Measurements from ENCODE around the gene FAM3B.

Gene FAM3B

DNA sequence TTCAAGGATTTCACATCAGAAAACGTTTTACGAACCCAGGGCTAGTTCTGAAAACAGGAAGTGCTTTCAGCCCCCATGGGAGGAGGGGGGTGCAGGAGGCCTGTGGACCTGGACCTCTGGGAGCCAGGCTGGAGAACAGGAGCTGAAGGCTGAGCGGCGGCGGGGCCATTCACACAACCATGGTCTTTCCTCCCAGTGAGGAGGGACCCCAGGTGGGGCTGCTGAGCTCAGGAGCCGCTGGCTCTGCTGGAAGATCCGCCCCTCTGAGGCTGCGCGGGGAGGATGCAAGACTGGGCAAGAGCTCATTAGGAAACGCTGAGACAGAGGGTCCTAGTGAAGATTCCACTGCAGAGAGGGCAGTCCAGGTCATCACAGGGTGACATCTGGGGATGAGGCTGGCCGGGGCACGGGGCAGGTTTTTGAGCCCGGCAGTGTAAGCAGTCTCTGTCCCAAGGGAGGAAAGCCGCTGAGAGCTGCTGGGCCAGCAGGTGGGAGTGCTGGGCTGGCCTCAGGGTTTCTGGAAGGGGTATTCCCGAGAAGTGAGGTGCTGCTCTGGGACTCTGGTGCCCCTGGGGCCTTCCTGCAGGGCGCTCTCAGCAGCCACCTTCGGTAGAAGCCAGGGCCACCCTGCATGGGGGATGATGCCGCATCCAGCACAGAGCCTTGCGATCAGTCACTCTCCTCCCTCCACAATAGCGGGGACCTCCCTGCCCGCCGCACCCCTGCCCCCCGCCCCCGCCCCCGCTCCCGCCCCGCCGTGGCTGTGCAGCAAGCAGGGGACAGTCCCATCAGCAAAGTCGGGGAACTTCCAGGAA, 52.7 kb downstream of the FAM3B start:
- peak; percentile 23 to 85 for DNase-seq

GRCh38 chr21:41369920-41370839, 53.6 kb downstream of the FAM3B start:
- peak; percentile 8 to 50 for DNase-seq

- DNase-seq: no peak
Measured at GRCh38 chr21:41370840-41371684, 54.5 kb downstream of the FAM3B start.

- DNase-seq: no peak
Measured at GRCh38 chr21:41371685-41372030, 55.1 kb downstream of the FAM3B start.

DNA sequence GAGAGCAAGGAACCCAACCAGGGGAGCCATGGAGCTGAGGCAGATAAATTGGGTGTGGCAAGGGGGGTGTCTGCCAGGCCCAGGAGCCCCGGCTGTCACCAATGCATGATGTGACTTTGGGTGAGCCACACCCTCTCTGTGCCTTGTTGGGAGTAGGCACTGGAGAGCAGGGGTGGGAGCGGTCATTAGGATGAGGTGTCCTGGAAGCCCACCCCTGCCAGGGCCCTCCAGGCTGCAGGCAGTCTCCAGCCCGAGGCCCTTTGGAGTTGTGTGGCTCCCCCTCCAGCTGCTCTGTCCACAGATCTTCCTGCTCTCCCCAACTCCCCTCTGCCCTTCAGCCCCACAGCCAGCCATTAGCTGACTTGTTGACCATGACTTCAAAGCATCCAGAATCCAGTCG, 56.7 kb downstream of the FAM3B start:
- no peak for DNase-seq

DNA sequence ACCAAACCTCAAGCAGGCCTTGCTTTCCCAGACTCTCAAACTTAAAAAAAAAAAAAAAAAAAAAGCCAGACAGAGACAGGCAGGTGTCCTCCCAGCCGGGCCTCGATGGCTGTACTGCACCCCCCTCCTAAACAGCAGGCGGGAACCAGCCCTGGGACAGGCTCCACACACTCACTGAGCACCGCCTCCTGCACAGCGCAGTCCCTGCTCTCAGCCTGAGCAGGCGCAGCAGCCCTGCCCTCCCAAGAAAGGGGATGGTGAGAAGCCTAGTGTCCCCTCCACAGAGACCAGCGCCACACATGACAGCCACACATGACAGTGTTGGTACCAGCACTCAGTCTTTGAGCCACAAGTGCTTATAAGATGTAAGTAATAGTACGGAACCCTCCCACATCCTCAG, 57.2 kb downstream of the FAM3B start:
- DNase-seq: no peak

DNA sequence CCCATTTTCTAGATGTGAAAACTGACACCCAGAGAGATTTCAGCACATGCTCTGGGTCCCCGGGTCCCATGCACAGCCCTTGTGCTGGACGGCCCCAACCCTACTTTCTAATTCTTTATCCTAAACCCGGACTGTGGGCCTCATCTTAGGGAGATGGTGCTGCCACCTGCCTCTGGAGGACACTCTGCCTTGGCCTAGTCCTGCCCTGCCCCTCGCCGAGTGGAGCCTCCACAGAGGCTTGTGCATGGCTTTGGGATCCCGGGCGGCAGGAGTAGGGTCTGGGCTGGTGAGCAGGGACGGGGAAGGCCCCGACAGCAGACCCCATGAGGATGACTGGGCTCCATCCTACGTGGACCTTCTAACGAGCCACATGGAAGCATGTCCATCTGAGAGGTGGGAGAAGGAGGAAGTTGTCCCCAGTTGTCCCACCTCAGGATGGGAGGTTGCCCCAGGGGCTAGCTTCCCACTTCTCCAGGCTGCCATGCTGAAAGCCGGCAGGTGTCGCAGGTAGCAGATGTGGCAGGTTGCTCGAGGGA, 57.6 kb downstream of the FAM3B start:
- DNase-seq: no peak

DNA sequence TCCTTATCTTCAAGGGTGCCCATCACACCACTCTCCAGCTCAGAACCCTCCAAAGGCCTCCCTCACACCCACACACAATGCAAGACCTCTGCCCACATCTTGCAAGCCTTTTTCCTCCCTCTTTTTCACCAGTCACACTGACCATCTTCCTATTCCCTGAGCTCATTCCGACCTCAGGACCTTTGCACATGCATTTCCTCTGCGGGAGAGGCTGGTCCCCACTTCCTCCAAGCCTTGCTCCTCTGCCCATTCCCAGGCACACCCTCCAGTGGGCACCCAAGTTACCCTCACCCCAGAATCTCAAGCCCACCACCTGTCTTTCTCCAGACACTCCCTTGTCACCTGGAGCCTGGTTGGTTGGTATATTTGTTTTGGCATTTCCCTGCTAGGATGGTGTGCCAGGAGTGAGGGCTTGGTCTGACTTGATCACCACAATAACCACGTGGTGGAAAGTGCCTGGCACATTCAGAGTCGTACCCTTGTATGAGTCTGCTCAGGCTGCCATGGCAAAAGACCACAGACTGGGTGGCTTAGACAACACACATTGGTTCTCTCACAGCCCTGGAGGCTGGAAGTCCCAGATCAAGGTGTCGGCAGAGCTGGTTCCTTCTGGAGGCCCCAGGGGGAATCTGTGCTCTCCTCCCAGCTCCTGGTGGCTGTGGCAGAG, 58.4 kb downstream of the FAM3B start:
- no peak for DNase-seq

DNA sequence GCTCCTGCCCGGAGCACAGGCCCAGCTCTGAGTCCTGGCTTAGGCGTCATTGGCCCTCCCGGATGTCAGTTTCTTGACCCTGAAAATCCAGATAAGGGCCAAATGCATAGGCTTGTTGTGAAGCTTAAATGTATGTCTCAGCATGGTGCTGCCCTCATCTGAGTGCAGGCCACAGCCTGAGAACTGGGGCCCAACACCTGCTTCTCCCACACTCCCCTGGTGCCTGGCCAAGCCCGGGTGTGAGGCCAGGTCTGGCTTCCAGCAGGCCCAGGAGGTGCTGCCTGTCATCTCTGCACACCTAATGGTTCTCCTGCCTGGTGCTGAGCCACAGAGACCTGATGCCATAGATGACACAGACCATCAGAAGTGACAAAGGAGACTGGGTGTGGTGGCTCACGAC, 59.3 kb downstream of the FAM3B start:
- DNase-seq: no peak

GRCh38 chr21:41377715-41378114, 61.1 kb downstream of the FAM3B start:
- peak in 1 of 2 experiments; percentile 18 for DNase-seq

DNA sequence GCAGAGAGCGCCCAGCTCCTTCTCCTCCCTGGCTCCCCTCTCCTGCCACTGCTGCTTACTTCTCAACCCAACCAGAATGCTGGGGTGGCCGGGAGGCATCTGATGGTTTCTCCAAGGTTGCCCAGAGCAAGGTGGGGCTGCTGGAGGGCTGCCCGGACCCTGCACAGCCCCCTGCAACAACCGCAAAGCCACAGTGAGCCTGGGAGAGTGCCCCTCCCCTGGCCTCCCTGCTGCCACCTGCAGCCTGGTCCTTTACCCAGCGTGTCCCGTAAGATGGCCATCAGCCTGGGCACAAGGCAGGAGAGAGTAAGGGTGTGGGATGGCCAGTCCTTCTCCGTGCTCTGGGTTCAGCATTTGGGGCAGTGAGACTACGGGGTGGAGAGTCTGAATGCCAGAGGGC, 62.2 kb downstream of the FAM3B start:
- DNase-seq: no peak

DNA sequence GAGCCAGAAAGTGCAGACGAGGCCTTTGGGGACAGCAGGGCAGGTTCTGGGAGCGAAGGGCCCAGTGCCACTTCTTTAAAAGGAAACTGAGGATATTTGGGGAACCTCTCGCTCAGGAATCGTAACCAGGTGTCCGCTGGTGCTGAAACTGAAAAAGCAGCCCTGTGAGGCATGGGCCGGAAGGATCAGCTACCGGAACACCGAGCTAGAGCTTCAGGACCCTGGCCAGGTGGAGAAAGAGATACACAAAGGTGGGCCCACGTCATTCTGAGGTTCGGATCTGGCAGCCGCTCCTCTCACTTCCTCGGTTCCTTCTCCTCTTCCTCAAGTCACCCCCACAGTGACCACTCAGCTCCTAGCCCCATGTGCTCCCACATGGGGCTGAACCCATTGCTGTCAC, 63.3 kb downstream of the FAM3B start:
- no peak for DNase-seq

DNA sequence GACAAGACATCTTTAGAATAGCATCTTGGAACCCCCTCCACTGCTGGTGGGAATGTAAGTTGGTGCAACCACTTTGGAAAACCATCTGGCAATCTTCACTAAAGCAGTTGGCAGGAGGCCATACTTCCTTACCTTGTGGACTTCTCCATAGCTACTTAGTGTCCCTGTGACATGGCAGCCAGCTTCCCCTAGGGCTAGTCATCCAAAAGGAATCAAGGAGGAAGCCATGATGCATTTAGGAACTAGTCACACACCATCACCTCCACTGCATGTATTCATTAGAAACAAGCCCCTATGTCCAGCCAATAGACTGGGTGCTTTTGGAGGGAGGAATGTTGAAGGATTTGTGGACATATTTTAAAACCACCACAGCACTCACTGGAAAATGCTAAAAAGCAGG, 65.1 kb downstream of the FAM3B start:
- no peak for DNase-seq

GRCh38 chr21:41387042-41387819, 70.6 kb downstream of the FAM3B start:
- DNase-seq: no peak

DNA sequence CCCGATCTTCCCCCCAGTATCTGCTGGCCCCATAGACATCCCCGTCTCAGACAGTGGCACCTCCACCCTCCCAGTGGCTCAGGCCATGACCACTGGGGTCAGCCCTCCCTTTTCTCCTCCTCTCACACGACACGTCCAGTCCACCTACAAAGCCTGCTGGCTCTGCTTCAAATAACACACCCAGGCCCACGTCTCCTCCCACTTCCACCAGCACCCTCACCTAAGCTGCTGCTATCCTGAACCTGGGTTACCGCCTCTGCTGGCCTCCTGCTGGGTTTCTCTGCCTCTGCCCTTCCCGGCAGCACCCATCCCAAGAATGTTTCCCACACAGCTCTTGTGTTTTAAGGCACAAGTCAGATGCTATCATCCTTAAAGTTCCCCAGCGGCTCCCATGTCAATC, 71.2 kb downstream of the FAM3B start:
- DNase-seq: no peak

DNA sequence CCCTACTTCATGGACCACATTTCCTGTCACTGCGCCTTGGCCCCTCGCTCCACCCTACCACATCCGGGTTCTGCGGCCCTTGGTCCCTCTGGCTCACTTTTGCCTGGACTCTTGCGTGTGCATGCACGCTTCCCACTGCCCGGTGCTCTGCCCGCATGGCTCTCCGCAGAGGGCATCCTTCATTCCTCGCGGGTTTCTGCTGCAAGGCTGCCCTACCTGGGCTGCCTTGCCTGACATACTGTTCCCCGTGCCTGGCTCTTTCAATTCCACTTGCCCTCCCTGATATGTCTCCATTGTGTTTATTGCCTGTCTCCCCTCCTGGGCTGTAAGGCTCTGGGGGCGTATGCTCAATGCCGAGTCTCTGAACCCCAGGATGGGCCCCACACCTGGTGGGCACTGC, 71.7 kb downstream of the FAM3B start:
- DNase-seq: no peak

DNA sequence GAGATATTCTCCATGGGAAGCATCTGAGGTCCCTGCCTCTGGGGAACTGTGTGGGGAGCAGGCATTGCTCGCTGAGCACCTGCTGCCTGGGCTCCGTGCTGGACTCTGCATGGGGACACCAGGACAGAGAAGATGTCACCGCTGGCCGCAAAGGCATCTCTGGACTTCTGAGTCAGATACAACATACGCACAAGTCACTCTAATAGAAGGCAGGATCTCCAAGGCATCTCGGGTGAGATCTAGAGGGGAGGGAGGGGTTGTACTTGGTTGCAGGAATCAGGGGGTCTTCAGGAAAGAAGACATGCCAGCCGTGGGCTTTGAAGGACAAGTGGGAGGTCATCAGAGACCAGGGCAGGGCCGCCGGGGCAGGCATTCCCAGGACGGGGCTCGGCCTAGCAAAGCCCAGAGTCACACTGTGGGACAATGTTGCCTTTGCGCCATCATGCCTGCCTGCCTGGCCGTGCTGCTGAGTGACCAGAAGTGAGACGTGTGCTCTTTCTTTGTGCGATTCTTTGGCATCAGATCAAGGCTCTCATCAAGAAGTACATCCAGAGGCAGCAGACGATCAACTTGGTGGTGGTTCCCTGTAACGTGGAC, 73.5 kb downstream of the FAM3B start:
- no peak for DNase-seq

GRCh38 chr21:41393876-41394465, 77.4 kb downstream of the FAM3B start:
- DNase-seq: no peak

GRCh38 chr21:41396558-41397075, 80.0 kb downstream of the FAM3B start:
- DNase-seq: no peak

- no peak for DNase-seq
Measured at GRCh38 chr21:41397471-41397891, 80.9 kb downstream of the FAM3B start.
